OCI-LY3 (cell line): ENCODE data around the gene PROSER3.

Experiments used
- H2AFZ ChIP-seq: fragments of 200-600, 300-600 bp; shearing (Covaris generic); 2 replicates; pipeline ENCODE4 v1.6.0; 2014; ENCODE audit warnings: antibody characterized with exemption, low read depth, low read length
- H3K27ac ChIP-seq: fragments of 200-600, 300-600 bp; sonication (generic); 2 replicates; pipeline ENCODE4 v1.5.1; 2014; ENCODE audit warnings: mild to moderate bottlenecking, low read length, moderate library complexity, mixed read lengths
- H3K27me3 ChIP-seq: fragments of 200-600, 300-600 bp; sonication (generic); 2 replicates; pipeline ENCODE4 v1.6.1; 2014; ENCODE audit warnings: low read depth, low read length, mixed read lengths
- H3K36me3 ChIP-seq: fragments of 200-600, 300-600 bp; sonication (generic); replicated peaks from 2 replicates; pipeline ENCODE3; 2014; ENCODE audit warnings: low read depth, low read length, mixed read lengths
- H3K4me1 ChIP-seq: fragments of 300-600, 200-600 bp; sonication (generic); 2 replicates; pipeline ENCODE4 v1.6.1; 2014; ENCODE audit warnings: low read length, mixed read lengths
- H3K4me2 ChIP-seq: fragments of 200-600, 300-600 bp; sonication (generic); 2 replicates; pipeline ENCODE4 v1.6.1; 2014; ENCODE audit warnings: low read length, mixed read lengths
- H3K4me3 ChIP-seq: fragments of 300-600, 200-600 bp; sonication (generic); 2 replicates; pipeline ENCODE4 v1.5.1; 2014; ENCODE audit warnings: antibody characterized with exemption, mild to moderate bottlenecking, low read length, moderate library complexity
- H3K79me2 ChIP-seq: fragments of 300-600, 200-600 bp; shearing (Covaris generic); 2 replicates; pipeline ENCODE4 v1.6.1; 2014; ENCODE audit warnings: mild to moderate bottlenecking, low read length, mixed read lengths
- H3K9ac ChIP-seq: fragments of 300-600, 200-600 bp; shearing (Covaris generic); 2 replicates; pipeline ENCODE4 v1.6.0; 2014; ENCODE audit warnings: mild to moderate bottlenecking, low read length, moderate library complexity
- H3K9me3 ChIP-seq: fragments of 200-600, 300-600 bp; shearing (Covaris generic); 2 replicates; pipeline ENCODE4 v1.6.1; 2014; ENCODE audit warnings: low read length, mixed read lengths; ENCODE audit not compliant: insufficient read depth
- H4K20me1 ChIP-seq: fragments of 200-600, 300-600 bp; sonication (generic); 2 replicates; pipeline ENCODE4 v1.6.1; 2016; ENCODE audit warnings: low read length, mixed read lengths; ENCODE audit not compliant: insufficient read depth
- CTCF ChIP-seq: fragments of 200-600, 300-600 bp; sonication (generic); IDR thresholded peaks from 2 replicates; pipeline ENCODE4 v1.5.1; 2014; ENCODE audit warnings: antibody characterized with exemption, low read length, low read depth
- EZH2phosphoT487 ChIP-seq: fragments of 200-600 bp; shearing (Covaris generic); IDR thresholded peaks from 2 replicates; pipeline ENCODE4 v1.6.1; 2018; ENCODE audit warnings: antibody characterized with exemption, mixed run types, low read depth

PROSER3 gene

DNA sequence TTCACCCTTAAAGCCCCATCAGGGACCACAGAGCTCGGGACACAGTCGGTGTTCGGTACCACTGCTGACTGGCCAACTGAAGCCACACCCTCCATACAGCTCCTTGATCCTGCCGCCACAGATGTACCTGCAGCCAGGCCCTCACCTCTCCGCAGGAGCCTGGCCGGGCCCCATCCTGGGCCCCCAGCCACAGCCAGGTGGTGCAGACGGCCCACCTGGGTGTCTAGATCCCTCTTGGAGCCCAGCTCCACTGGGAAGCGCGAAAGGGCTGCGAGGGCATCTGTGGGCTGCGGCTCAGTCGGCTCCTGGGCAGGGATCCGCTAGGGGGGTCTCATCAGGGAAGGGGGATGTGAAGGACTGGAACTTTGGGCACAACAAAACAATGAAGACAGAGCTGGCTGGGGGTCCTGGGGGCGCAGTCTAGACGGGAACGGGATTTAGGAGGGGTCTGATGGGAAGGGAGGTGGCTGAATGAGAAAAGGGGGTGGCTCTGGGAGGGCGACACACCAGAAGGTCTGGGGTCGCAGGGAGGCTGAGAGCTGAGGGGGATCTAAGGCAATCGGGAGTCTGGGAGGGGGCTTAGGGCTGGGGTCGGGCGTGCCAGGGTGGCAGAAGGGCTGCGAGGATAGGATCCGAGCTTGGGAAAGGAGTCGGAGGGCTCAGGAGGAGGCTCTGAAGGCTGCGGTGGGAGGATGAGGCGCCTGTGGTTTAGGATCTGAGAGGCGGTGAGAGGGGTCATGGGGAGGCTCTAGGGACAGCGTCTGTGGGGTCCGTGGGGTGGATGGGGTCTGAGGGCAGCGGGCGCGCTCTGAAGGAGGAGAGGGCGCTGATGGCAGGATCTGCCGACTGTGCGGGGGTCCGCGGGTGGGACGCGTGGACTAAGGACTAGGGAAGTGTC is 38.9 kb downstream of the PROSER3 start:
- Histone ChIP-seq H4K20me1 (no peaks in the 10 kb centered on the region), H3K9ac (no peak overlapping the region), H3K4me2 (no peak overlapping the region), H3K79me2 (no peaks in the 10 kb centered on the region), H3K9me3 (no peaks in the 10 kb centered on the region), H3K27ac (no peak overlapping the region), H3K27me3 (no peaks in the 10 kb centered on the region; the same call in 1 of the 2 replicates), H3K4me1 (no peaks in the 10 kb centered on the region), H3K4me3 (no peak overlapping the region), H2AFZ (no peak overlapping the region), H3K36me3 (no peaks in the 10 kb centered on the region)
- no peak for TF ChIP-seq EZH2phosphoT487
- TF ChIP-seq CTCF, result no peak

- Histone ChIP-seq H2AFZ (no peak overlapping the region), H3K27ac (no peak overlapping the region), H4K20me1 (no peaks in the 10 kb centered on the region), H3K4me1 (no peaks in the 10 kb centered on the region), H3K27me3 (no peaks in the 10 kb centered on the region; the same call in 1 of the 2 replicates), H3K4me3 (no peak overlapping the region), H3K79me2 (no peaks in the 10 kb centered on the region), H3K4me2 (no peak overlapping the region), H3K9me3 (no peaks in the 10 kb centered on the region), H3K9ac (no peak overlapping the region), H3K36me3 (no peaks in the 10 kb centered on the region)
- TF ChIP-seq EZH2phosphoT487, result no peak
- TF ChIP-seq CTCF, result no peak
These were observed 39.7 kb downstream of the PROSER3 start for GRCh38 chr19:35797663-35798062.

DNA sequence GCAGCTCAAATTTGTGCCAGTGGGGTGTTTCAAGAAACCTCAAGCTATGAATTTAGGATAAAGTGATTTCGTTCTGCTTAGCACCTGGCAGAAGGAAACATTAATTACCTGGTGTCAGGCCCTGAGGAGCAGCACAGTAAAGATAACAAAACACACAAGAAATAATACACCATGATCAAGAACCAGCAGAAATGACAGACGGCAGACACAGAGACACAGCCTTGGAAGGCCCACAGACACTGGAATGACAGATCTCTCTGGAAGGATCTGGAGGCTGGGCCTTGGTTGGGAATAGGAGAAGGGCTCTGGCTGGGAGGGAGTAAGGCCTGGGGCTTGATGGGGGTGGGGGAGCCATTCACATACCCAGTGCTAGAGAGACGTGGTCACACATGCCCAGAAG is 43.9 kb downstream of the PROSER3 start:
- Histone ChIP-seq H3K9ac (no peak overlapping the region), H3K4me3 (no peak overlapping the region), H2AFZ (no peak overlapping the region), H3K9me3 (no peaks in the 10 kb centered on the region), H3K79me2 (no peaks in the 10 kb centered on the region), H3K27ac (no peak overlapping the region), H3K4me1 (no peaks in the 10 kb centered on the region), H3K4me2 (no peak overlapping the region), H3K27me3 (no peaks in the 10 kb centered on the region), H3K36me3 (no peaks in the 10 kb centered on the region), H4K20me1 (no peaks in the 10 kb centered on the region)
- no peak for TF ChIP-seq EZH2phosphoT487
- no peak for TF ChIP-seq CTCF

DNA sequence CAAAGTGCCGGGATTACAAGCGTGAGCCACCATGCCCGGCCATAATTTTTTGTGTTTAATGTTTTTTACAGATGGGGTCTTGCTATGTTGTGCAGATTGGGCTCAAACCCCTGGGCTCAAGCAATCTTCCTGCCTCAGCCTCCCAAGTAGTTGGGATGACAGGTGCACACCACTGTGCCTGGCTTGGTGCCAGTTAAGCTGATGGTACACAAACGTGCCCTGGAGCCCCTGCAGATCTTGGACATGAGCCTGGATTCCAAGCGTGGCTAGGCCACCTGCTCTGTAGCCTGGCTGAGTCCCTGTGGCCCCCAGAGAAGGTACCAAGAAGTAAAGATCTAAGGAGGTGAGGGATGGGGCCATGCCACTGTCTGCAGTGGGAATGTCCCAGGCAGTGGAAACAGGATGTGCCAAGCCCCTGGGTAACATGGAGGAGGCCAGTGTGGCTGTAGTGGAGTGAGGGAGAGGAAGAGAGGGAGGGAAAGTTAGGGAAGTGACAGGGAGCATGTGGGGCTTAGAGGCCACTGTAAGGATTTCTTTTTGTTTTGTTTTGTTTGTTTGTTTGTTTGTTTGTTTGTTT is 47.6 kb downstream of the PROSER3 start:
- Histone ChIP-seq H3K27ac (no peak overlapping the region), H3K4me2 (no peak overlapping the region), H3K9me3 (no peaks in the 10 kb centered on the region), H3K4me1 (no peaks in the 10 kb centered on the region), H3K9ac (no peak overlapping the region), H3K27me3 (0 out of 2 replicates have a peak, but pooled peaks cover 4% of the 10 kb centered on the region), H3K79me2 (no peaks in the 10 kb centered on the region), H3K36me3 (no peaks in the 10 kb centered on the region), H3K4me3 (no peak overlapping the region), H2AFZ (no peak overlapping the region), H4K20me1 (no peaks in the 10 kb centered on the region)
- TF ChIP-seq CTCF, result no peak
- no peak for TF ChIP-seq EZH2phosphoT487
